GM12874 (cell line): ENCODE data around the gene CREB5.

Source experiments
- CTCF ChIP-seq: IDR thresholded peaks from 2 replicates; pipeline ENCODE4 v1.5.1; 2011; ENCODE audit warnings: low read depth, mild to moderate bottlenecking, control low read depth, low read length, moderate library complexity; ENCODE audit not compliant: insufficient read depth

CREB5 gene

GRCh38 chr7:28575241-28575643 lies 162.9 kb downstream of the CREB5 start:
- no peak for TF ChIP-seq CTCF

- TF ChIP-seq CTCF: no peak
Observed at GRCh38 chr7:28576656-28577055, 164.3 kb downstream of the CREB5 start.

- no peak for TF ChIP-seq CTCF
Observed at GRCh38 chr7:28579571-28579970, 167.3 kb downstream of the CREB5 start.

GRCh38 chr7:28580665-28581064 lies 168.3 kb downstream of the CREB5 start:
- TF ChIP-seq CTCF: no peak

- no peak for TF ChIP-seq CTCF
Observed at GRCh38 chr7:28581351-28581750, 169.0 kb downstream of the CREB5 start.

GRCh38 chr7:28582226-28582625 lies 169.9 kb downstream of the CREB5 start:
- TF ChIP-seq CTCF: no peak

- no peak for TF ChIP-seq CTCF
Observed at GRCh38 chr7:28584235-28584634, 171.9 kb downstream of the CREB5 start.

GRCh38 chr7:28586736-28587135 lies 174.4 kb downstream of the CREB5 start:
- TF ChIP-seq CTCF: no peak
